Mucosa of rectum (tissue), 2 donors: ENCODE data around the gene ANKRD1.

ENCODE experiments used
- H3K27ac ChIP-seq, 2 donors: one replicate each; pipeline ENCODE4 v1.7.0; 2013; ENCODE audit warnings: inconsistent platforms in 2 of 2, low read depth in 2 of 2, low read length in 2 of 2
- H3K27me3 ChIP-seq, 2 donors: one replicate each; pipeline ENCODE4 v1.7.0; 2013; ENCODE audit warnings: low read length in 2 of 2; ENCODE audit not compliant: control insufficient read depth in 2 of 2, insufficient read depth in 2 of 2
- H3K36me3 ChIP-seq, 2 donors: one replicate each; pipeline ENCODE4 v1.7.0; 2013; ENCODE audit warnings: low read length in 2 of 2; ENCODE audit not compliant: control insufficient read depth in 2 of 2, insufficient read depth in 2 of 2
- H3K4me1 ChIP-seq, 2 donors: one replicate each; pipeline ENCODE4 v1.7.0; 2013; ENCODE audit warnings: low read length in 2 of 2, mild to moderate bottlenecking in 1 of 2; ENCODE audit not compliant: control insufficient read depth in 2 of 2, insufficient read depth in 2 of 2
- H3K4me3 ChIP-seq, 2 donors: one replicate each; pipeline ENCODE4 v1.7.0; 2013; ENCODE audit warnings: low read length in 2 of 2
- H3K9ac ChIP-seq, 2 donors: one replicate each; pipeline ENCODE4 v1.7.0; 2013; ENCODE audit warnings: low read length in 2 of 2, low read depth in 1 of 2, mild to moderate bottlenecking in 1 of 2
- H3K9me3 ChIP-seq, 2 donors: one replicate each; pipeline ENCODE4 v1.7.0; 2013; ENCODE audit warnings: low read length in 2 of 2; ENCODE audit not compliant: control insufficient read depth in 2 of 2
- donor health status: healthy.
- donor health status: Normal muscosa, but diverticular disease.

Gene ANKRD1

DNA sequence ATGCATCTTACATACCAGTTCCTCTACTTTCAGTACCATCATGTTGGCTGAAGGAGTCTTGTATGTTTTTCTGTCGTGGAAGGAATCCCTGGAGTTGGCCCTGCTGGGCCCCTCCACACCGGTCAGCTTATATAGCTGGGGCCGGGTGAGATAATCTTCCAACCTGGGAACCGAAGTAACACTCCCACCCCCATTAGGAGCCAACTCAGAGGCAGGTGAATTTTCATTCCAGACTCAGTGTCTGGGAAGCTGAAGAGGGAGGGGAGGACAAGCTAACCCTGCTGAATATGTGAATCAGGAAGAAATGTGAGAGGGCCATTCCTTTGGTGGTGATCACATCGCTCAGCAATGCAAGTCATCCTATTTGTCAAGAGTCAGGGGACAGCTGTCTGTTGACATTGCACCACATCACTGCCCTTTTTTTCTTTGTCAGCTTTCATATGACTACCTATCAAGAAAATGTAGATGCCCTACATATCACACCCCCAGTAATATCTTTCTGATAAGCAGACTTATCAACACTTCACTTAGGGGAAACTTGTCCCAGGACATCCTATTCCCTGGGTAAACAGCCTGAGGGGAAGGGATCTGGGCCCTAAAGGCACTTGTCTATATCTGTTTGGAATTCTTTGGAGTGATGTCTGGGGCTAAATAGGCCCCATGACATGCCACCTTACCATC is at the start of gene ANKRD1:
Gene ANKRD1, minus strand, starts transcription at position 102 of the 681 bp plus-strand sequence. Its CDS starts 60 bp downstream, at position 42.
- no peaks in the 10 kb centered on the region for H3K27me3 ChIP-seq
- H3K27ac ChIP-seq: no peak within 1 kb of the TSS
- H3K9me3 ChIP-seq: no peaks in the 10 kb centered on the region
- H3K4me1 ChIP-seq: no peaks in the 10 kb centered on the region
- no peaks in the 10 kb centered on the region for H3K36me3 ChIP-seq
- H3K4me3 ChIP-seq: no peak within 1 kb of the TSS
- H3K9ac ChIP-seq: no peak within 1 kb of the TSS

DNA sequence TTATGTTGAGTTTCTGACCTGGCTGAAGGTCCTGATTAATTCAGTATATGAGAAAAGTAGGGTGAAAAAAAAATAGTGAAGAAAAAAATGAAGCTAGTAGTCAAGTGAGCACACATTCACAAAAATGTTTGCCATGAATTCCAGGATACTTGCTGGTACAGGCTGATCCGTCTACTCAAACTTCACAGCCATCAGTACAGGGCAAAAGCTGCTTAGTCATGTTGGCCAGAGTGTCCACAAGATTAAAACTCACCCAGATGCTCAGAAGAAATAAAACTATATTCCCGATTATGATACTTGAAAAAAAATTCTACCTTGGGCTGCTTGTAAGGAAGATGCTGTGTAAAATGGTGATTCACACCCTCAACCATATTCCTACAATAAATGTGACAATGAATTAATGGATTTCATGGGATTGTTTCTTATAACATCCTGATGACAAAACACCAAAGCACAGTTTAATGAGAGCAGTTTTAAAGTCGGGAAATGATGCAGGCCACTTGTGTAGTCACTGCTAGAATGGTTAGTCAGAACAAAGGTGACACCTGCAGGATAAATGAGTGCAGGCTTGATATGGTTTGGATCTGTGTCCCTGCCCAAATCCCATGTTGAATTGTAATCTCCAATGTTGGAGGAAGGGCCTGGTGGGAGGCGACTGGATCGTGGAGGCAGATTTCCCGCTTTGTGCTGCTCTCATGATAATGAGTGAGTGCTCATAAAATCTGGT is 49.2 kb upstream of the ANKRD1 start:
- H3K27ac ChIP-seq: no peak overlapping the region
- no peaks in the 10 kb centered on the region for H3K4me1 ChIP-seq
- H3K9me3 ChIP-seq: peaks cover 0 to 2% of the 10 kb centered on the region in 2 donors
- no peak overlapping the region for H3K9ac ChIP-seq
- no peaks in the 10 kb centered on the region for H3K36me3 ChIP-seq
- no peak overlapping the region for H3K4me3 ChIP-seq
- H3K27me3 ChIP-seq: no peaks in the 10 kb centered on the region

DNA sequence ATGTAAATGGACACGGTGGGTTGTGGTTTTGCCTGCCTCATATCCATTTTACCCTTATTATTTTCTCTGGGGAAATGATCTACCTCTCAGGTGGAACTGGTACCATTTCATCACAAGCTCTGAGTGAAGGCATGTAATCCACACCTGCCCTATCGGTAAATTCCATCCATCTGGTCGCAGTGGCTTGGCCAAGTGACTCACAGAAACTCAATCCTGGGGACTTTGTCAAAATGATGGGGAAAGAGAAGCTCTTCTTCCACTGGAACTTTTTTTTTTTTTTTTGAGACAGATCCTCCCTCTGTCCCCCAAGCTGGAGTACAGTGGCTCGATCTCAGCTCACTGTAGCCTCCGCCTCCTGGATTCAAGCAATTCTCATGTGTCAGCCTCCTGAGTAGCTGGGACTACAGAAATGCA is 48.2 kb upstream of the ANKRD1 start:
- Histone ChIP-seq H3K27me3 (no peaks in the 10 kb centered on the region), H3K9me3 (no peaks in the 10 kb centered on the region), H3K4me3 (no peak overlapping the region), H3K36me3 (no peaks in the 10 kb centered on the region), H3K9ac (no peak overlapping the region), H3K27ac (no peak overlapping the region), H3K4me1 (no peaks in the 10 kb centered on the region)

DNA sequence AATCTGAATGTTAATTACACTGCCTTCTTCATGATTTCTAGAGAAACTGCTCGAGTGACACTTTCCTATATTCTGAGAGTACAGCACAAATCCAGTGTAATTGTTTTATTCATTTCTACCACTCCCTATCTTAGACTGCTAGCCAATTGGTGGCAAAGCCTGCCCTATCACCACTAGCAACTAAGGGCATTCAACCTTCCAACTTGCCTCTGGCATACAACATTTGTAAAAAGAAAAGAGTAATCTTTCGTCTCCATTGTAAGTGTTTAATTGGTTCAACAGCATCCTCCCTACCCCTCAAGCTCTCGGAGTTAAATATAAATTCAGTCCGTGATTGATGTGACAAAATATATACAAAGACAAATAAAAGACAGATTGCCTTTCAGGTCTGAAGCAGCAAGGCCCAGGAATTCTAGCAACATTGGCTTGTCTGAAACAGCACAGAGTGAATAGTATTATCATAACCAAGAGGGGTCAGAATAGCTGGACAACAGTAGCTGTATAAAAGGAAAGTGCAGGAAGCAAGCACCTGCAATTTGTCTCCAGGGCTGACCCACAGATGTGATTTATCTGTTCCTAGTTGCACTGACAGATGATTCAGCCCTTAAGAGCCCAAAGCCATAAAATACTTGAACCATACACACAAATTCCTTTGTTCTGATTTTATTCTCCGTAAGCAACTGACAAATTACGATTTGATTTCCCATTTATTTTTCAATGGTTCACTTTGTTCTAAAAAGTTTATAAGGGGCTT is 47.6 kb upstream of the ANKRD1 start:
- Histone ChIP-seq H3K4me1 (no peaks in the 10 kb centered on the region), H3K9ac (no peak overlapping the region), H3K27ac (no peak overlapping the region), H3K27me3 (no peaks in the 10 kb centered on the region), H3K4me3 (no peak overlapping the region), H3K9me3 (no peaks in the 10 kb centered on the region), H3K36me3 (no peaks in the 10 kb centered on the region)

DNA sequence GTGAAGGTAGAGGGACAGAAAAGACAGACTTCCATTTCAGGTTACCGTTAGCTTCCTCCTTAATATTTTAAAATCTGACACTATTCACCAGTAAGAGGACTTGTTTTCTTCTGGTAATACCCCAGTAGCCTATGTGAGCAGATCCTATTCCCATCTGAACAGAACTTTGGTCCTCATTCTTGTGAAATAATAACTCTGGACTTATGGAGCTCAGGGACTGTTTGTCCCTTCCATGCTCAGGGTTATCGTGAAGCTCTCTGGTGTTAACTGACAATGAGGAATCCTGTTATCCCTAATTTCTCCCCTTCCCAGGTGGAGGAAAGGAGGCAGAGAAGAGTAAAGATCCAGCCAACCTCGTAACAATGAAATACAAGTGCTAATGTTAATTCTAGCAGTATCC is 47.0 kb upstream of the ANKRD1 start:
- H3K27me3 ChIP-seq: no peaks in the 10 kb centered on the region
- H3K27ac ChIP-seq: no peak overlapping the region
- H3K9me3 ChIP-seq: no peaks in the 10 kb centered on the region
- no peaks in the 10 kb centered on the region for H3K4me1 ChIP-seq
- no peaks in the 10 kb centered on the region for H3K36me3 ChIP-seq
- H3K4me3 ChIP-seq: no peak overlapping the region
- no peak overlapping the region for H3K9ac ChIP-seq

DNA sequence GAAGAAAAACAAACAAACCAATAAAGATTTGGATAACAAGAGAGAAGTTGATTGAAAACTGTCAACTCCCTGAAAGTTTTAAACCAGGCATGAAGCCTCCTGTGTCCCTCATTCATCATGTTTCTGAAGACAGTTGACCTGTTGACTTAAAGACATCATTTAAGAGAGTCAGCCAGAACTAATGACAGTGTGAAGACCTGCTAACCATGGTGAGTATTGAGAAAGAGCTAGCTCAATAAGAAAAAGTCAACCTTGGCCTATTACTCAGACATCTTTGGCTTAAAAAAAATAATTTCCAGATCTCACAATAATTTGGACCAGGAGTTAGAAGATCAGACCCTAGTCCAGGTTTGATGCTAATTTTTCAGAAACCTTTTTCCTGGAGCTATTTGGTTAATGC is 45.3 kb upstream of the ANKRD1 start:
- no peak overlapping the region for H3K9ac ChIP-seq
- no peak overlapping the region for H3K27ac ChIP-seq
- H3K4me1 ChIP-seq: no peaks in the 10 kb centered on the region
- H3K9me3 ChIP-seq: no peaks in the 10 kb centered on the region
- no peaks in the 10 kb centered on the region for H3K36me3 ChIP-seq
- H3K27me3 ChIP-seq: no peaks in the 10 kb centered on the region
- no peak overlapping the region for H3K4me3 ChIP-seq

DNA sequence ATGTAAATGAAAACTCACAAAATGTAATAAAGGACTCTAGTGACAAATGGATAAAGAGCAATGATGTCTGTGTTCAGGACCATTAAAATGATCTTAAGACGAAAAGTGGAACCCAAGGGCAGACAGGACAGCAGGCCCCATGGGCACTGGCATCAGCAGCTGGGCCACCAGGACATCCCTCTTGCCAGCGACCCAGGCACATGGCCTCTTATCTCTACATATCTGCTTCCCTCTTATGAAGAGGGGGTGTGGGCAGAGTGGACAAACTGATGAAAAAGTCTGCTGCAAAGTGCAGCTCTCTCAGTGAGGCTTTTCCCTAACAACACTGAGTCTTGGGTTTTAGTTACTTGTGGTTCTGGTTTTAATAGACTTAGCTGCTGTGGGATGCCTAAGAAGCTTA is 44.8 kb upstream of the ANKRD1 start:
- H3K27ac ChIP-seq: no peak overlapping the region

DNA sequence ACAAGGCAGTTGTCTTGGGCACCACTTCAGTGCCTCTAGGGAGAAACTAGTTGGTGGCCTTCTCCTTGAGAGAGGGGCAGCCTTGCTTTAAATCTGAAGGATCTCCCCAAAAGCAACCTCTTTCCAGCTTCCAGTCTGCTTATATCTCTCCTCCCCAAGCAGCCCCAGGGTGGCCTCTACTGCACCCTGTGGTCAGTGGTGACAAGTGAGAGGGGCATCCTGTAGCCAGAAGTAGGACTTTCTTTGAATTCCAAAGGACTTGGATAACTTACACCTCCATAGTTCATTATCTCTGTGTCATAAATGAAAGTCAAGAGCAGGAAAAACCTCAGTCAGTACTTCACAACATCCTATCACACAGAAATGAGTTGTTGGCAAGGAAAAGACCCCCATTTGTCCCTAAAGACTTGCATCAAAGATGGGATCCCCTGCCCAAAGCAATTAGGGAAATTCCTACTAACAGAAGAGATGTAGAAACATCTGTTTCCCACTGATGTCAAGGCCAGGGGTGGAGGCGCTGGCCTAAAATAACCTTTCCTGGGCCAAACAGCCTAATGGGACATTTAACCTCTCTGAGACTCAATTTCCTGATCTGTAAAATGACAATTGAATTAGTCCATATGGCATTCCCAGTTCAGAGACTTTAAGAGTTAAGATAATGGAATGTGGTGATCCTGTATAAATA is 44.0 kb upstream of the ANKRD1 start:
- no peaks in the 10 kb centered on the region for H3K4me1 ChIP-seq
- H3K27ac ChIP-seq: no peak overlapping the region
- H3K36me3 ChIP-seq: no peaks in the 10 kb centered on the region
- no peak overlapping the region for H3K4me3 ChIP-seq
- H3K27me3 ChIP-seq: no peaks in the 10 kb centered on the region
- no peaks in the 10 kb centered on the region for H3K9me3 ChIP-seq
- no peak overlapping the region for H3K9ac ChIP-seq

More for the DNA sequence above, 44.8 kb upstream of the ANKRD1 start:
- H3K4me3 ChIP-seq: no peak overlapping the region
- no peaks in the 10 kb centered on the region for H3K4me1 ChIP-seq
- H3K36me3 ChIP-seq: no peaks in the 10 kb centered on the region
- H3K27me3 ChIP-seq: no peaks in the 10 kb centered on the region
- no peak overlapping the region for H3K9ac ChIP-seq
- H3K9me3 ChIP-seq: no peaks in the 10 kb centered on the region

DNA sequence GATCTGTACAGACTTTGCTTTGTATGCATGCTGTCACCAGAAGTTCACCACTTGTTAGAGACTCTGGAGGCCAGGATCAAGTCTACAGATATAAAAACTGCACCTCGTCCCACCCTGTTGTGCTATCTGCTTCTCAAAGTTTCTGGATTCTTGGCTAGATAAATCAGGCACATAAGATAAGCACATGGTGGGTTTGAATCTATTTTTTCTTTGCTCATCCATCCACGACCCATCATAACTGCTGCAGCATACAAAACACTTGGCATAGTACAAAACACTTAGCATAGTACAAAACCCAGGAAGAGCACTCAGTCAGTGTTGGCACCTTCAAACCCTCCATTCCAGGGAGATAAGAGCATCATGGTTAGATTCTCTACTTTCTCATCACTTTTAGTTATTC is 42.4 kb upstream of the ANKRD1 start:
- Histone ChIP-seq H3K4me1 (no peaks in the 10 kb centered on the region), H3K9me3 (no peaks in the 10 kb centered on the region), H3K36me3 (no peaks in the 10 kb centered on the region), H3K27ac (no peak overlapping the region), H3K4me3 (no peak overlapping the region), H3K27me3 (no peaks in the 10 kb centered on the region), H3K9ac (no peak overlapping the region)
